Measurements from ENCODE around the gene LRIT2.

LRIT2 gene, protein sequence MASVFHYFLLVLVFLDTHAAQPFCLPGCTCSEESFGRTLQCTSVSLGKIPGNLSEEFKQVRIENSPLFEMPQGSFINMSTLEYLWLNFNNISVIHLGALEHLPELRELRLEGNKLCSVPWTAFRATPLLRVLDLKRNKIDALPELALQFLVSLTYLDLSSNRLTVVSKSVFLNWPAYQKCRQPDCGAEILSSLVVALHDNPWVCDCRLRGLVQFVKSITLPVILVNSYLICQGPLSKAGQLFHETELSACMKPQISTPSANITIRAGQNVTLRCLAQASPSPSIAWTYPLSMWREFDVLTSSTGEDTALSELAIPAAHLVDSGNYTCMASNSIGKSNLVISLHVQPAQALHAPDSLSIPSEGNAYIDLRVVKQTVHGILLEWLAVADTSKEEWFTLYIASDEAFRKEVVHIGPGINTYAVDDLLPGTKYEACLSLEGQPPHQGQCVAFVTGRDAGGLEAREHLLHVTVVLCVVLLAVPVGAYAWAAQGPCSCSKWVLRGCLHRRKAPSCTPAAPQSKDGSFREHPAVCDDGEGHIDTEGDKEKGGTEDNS

DNA sequence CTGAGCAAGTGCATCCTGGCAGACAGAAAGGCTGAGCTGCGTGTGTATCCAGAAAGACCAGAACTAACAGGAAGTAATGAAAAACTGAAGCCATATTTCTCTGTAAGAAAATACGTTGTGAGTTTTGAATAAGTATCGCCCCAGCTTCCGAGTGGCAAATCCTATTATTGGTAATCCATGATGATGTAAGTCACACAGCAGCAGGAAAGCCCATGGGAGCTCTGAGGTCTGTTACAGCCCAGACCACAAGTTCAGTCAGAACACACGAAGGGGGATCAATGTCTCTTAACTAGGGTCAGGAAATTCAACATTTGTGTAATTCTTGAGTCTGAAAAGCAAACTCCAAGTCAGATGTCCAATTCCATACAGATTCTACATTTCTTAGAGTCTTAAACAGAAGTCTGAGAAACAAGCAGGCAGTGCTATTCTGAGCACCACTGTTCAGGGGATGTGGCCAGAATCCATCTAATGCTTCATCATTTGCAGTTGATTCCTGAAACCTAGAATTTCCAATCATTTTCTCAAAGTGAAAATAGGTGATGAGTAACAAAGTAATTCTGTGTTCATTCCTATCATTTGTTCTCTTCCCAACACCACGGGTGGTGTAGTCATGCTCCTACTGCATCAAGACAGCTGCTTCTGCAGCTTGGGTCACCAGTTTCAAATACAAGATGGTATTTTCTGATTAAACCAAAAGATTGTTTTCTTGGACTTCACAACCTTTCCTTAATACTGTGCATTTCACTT, at the start of gene LRIT2:
LRIT2 (minus strand) TSS at position 118 of the 747 bp plus-strand sequence; CDS start at position 94, 24 bp downstream.
- no peak for DNase-seq

DNA sequence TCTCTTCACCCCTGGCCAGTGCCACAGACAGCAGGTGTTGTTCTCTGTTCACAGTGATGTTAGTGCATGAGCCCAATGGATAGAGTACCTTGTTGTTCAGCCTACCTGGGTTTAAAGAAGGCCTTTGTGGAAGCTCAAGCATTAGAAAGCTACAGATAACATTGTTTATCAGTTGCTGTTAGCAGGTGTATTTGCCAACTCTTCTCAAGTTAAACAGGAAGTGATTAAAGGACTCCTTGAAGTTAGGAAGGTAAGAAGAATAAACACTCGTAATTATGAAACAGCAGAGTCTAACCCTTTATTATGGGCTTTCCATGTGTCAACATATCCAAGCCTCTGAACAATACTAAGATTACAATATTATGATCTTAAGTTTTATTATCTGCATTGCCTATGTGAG, 45.4 kb upstream of the LRIT2 start:
- DNase-seq = no peak

DNA sequence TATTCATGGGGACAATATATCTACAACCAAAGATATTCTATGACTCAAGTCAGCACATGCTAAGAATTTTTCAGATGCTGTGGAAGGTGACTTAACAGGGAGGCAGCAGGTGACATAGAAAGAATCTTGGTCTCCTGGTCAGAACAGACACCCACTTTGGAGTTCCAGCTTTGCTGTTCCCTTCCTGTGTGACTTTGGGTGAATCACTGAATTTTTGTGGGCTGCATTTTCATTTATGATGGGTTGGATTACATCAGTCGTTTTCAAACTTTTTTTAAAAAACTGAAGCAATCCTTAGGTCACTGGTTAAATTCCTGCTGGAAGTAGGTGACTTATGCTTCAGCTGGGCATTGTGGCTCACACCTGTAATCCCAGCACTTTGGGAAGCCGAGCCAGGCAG, 44.4 kb upstream of the LRIT2 start:
- peak in 2 of 3 donors; percentile 3 to 31 for DNase-seq

DNA sequence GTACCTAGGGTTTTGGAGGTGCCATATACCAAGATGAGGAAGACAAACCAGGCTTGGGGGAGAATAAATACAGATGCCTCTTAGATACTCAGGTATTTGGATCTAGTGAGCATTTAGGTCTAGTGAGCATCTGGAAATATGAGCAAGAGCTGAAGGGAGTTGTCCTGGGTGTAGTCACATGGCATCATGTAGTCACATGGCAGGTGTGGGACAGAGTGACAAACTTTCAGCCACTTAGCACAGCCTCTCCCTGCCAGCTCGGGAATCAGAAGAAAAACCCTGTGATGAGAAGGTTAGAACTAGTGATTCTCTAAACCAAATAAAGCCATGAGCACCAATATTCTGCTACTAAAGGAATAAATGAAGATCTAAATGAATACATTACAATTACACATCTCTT, 43.8 kb upstream of the LRIT2 start:
- DNase-seq = no peak

DNA sequence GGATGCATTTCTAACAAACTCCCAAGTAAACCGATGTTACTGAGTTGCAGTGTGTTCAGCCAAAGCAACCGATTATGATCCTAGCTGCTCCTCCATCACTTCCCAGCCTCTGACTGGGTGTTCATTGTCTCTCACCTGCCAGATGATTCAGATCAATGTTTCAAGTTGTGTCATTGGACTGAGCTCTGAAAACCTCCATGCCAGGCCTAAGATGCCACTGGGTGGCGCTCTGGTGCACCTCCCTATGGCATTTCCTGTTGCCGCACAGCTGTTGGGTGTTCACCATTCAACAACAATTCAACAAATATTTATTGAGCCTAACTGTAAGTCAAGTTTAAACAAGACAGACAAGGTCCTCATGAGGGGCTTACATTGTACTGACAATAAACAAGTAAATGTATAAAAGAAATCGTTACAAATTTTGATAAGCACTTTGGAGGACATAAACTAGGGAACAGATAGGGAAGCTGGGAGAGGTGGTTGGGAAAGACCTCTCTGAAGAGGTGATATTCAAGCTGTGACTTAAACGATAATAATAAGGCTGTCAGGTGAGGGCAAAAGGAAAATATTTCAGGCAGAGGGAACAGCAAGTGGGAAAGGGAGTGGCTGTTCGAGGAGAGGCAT, 42.3 kb upstream of the LRIT2 start:
- DNase-seq = peak; percentile 54 to 73 (median 62)

DNA sequence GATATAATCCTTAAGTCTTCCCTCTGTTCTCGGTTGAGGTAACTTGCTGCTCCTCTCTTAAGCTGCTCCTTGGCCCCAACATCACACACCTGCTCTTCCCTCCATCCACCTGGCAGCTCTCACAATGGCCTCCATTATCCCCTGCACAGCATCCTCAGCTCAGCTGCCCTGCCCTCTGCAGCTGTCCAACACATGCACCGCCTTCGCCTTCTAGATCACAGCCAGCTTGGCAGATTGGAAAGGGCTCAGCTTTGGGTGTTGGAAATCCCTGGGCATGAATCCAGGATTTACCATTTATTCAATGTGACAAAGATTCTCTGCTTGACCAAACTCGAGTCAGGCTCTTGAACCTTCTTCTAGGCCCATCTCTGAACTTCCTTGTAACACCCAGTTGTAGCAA, 40.1 kb upstream of the LRIT2 start:
- DNase-seq = no peak

DNA sequence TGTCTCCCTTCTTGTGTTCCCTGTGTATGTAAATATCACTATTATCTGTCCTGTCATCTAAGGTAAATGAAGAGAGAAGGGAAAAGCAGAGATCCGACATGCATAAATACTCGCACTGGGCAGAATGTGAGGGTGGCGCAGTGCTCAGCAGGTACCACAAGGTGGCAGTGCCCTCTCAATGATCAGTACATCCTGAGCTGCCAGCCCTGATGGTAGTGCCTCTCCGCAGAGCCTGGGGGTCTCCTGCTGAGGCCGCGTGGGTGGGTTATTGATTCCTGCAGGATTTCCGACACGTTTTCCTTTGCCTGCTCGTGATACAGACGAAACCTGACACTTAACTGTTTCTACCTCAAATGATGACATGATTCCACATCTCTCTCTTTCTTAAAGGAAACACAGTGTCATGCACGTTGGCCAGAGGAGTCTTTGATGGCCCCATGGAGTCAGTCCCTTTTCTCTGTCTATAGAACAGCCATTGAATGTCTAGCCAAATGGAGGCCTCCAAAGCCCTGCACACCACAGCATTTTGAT, 39.3 kb upstream of the LRIT2 start:
- peak; percentile 63 to 74 (median 68) for DNase-seq

DNA sequence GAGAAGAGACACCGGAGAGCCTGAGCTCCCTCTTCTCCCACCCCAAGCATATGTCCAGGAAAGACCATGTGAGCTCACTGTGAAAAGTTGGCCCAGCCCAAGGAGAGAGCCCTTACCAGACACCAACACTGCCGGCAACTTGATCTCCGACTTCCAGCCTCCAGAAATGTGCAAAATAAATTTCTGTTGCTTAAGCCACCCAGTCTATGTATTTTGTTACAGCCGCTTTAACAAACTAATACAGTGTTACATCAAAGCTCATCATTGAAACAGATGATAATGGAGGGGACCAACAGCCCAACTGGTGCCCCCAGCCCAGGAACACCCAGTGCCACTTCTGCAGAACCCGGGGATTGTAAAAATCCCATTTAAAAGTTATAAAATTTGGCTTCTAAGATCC, 38.4 kb upstream of the LRIT2 start:
- no peak for DNase-seq

DNA sequence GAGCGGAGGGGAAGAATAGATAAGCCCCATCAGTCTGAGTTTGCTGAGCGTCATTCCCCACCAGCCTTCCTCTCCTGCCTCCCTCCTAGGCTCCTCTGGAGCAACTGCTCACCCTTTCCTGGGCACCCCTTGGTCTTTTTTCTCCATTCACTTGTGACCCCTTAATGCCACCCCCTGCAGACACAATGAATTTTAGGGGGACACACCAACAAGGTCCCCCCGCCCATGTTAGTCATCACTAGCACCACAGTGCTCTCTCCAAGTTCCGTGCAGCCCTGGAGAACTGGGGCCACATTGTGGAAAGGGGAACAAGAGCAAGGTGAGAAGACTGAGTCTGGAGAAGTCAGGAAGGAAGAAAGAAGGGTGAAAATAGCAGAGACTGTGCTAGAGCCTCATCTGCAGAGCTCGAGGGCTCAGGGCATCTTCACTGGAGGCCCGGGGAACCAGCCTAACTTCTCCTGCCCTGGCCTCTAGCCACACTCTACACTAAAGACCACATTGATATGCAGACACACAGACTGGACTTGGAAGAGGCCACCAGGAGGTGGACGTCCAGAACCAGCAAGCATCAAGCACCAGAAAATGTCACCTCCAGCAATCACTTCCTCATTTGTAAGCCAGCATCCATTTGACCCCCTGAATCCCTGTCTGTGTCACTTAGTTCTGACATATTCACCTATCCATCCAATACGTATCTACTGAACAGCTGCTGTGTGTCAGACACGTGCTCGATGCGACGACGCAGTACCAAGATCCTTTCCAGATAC, 37.0 kb upstream of the LRIT2 start:
- no peak for DNase-seq

DNA sequence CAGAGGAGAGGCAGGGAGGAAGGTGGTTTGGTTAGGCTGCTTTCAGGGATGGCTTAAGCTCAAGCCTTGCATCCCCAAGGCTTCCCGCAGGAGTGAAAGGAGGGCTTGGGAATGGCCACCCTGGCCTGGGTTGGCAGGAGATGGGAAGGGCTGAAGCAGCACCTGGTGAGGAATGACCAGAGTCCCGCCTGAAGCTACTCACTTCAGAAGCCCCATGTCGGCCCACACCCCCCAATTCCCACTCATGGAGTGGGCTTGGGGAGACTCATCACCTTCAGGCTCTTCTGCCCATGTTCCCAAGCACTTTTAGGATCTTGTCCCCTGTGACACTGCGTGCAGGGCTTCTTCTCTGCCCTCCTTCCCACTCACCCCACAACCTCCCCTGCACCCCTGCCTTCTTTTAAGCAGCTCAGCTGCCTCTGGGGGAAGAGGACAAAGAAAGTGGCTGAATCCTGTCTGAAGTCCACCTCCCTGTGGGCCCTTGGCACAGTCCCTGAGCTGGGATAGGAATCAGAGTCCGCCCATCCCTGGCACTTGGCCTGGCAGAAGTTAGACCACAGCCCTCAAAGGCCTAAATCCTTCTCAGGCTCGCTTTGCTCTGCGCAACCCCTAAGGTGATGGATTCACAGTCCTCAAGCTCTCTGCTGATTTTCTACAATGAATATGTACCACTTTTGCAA, 36.0 kb upstream of the LRIT2 start:
- no peak for DNase-seq

DNA sequence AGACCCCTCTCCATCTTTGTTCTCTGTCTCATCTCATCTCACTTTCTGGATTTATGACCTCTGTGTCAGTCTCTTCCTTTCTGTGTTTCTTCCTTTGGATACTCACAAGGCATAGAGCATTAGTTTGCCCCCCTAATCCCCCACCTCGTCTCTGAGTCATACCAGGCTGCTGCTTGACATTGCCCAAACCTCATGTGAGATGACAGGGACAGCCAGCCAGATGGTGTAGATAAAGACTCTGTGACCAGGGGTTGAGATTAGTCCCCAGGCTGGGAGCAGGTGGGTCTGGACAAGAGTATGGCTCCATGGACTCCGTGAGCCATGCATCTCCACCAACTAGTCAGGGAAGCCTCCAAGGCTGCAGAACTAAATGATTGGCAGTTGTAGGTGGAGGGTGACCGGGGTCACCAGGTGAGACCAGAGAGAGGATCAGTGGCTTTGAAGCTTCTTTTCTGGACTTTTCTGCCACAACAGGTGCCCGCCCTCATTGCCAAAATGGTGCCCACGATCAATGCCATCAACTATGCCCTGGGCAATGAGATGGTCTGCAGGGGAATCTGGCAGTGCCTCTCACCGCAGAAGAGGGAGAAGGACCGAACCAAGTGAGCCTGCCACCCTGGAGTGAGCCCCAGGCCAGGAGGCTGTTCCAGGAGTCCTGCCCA, 32.8 kb upstream of the LRIT2 start:
- no peak for DNase-seq

DNA sequence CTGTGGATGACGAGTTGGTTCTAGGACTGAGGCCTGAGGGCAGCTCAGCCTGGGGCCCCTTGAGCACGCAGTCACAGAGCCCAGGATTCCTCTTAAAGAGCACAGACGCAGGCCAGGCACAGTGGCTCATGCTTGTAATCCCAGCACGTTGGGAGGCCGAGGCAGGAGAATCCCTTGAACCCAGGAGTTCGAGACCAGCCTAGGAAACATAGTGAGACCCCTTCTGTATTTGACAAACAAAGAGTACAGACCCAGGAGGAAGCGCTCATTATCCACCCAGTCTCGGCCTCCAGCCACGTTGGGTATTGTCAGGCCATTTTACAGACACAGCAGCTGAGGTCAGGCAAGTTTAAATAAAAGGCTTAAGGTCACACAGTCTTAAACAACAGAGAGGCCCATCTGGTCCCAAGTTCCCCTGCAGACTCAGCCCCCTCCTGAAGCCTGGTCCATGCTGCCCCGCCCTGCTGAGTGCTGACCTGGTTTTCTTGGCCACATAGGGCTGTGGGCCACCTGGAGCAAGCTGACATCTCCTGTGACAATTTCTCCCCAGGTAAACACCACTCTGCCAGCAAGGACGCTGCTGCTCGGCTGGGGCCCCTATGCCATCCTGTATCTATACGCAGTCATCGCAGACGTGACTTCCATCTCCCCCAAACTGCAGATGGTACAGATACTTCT, 32.1 kb upstream of the LRIT2 start:
- DNase-seq = no peak

DNA sequence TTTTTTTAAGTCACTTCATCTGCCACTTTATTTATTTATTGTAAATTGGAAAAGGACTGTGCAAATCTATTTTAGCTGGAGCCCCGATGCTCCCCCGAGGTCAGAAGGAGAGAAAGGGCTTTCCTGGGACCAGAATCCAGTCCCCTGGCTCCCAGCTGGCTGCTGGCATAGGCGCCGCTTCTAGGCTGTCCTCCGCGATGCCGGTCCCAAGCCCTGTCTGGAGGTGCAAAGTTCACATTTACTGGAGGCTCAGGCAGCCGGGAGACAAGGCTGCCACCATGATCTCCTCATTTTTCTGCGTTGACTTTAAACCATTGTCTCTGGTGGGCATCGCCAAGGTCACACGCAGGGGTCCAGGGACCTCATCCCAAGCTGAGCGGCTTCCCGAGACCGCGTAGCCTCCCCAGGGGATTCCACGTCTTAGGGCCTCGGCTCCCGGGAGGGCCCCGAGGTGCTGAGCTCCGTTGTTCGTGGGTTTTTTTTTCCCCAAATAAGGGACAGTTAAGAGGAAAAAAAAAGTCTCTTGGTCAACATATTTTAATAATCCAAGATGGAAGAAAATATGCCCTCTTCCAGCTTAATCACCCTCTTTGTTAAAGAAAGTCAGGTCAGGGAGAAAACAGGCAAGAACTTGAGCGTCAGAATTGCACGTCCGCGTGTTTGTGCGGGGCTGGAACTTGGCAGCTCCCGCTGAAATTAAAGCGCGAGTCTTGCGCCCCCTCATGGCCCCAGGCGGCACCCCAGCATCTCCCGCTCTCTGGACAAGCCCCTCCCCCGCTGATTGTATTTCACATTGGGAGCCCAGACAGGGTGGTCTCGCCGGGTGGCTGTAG, 31.4 kb upstream of the LRIT2 start:
- DNase-seq = peak; percentile 37 to 50 (median 43)

DNA sequence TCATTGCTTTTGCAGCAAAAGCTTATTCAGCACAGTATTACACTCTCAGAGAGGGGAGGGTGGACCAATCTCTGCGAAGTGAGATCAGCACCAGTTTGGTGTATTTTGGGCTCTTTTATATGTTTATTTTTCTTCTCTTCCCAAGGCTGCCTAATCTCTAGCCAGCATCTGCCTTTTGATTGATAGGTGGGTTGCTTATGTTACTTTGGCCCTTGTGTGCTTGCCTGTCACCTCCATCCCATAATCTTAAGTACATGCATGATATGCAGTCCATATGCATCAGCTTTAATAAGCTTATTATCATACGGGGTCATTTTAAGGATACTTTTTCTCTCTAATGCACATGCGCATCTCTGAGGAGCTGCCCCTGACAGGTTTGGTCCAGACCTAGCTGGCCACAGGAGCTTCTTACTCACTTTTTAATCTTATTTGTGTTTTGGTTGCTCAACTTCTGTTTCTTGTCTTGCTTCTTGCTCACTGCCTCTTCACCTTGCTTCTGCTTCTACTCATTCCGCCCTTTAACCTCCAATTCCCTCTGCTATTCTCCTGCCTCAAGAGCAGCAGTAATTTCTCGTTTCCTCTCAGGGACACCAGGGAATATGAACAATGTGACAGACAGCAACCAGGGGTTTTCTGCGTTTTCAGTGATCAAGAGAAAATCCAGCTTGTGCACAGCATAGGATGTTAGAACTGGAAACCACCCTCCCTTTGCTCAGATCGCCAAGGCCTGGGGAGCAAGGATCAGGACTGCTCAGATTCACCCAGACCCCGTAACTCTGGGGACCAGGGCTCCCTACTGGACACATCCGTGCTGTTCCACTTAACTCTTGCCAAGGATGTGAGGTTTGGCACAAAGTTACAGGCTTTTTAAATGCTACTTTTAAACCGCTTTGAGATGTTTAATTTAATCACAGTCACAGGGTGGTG, 29.5 kb upstream of the LRIT2 start:
- no peak for DNase-seq

DNA sequence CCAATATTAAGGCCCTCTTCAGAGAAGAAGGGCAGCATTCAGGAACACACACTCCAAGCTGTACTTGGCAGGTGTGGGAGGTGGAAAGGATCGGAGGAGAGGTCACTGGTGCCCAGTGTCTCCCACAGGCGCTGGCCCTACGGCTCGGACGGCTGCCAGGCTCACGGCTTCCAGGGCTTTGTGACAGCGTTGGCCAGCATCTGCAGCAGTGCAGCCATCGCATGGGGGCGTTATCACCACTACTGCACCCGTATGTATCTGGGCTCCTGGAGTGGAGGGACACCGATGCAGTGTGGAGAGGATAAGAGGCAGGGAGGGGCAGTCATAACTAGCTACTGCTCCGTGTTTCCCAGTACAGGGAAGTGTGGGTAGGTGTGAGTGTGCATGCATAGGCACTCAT, 23.4 kb upstream of the LRIT2 start:
- DNase-seq = no peak

DNA sequence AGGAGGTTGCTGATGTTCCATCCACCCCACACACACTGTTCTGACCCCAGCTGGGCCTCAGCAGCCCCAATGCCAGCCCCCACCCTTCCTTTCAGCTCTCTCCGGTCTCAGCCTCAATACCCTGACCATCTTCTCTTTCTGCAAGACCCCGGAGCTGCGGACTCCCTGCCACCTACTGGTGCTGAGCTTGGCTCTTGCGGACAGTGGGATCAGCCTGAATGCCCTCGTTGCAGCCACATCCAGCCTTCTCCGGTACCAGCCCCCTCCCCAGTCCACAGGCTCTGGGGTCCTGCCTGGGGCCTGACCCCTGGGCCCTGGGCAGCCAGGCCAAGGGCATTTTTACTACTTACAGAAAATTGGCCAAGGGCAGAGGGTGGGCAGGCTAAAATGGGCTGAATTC, 22.2 kb upstream of the LRIT2 start:
- DNase-seq = no peak

DNA sequence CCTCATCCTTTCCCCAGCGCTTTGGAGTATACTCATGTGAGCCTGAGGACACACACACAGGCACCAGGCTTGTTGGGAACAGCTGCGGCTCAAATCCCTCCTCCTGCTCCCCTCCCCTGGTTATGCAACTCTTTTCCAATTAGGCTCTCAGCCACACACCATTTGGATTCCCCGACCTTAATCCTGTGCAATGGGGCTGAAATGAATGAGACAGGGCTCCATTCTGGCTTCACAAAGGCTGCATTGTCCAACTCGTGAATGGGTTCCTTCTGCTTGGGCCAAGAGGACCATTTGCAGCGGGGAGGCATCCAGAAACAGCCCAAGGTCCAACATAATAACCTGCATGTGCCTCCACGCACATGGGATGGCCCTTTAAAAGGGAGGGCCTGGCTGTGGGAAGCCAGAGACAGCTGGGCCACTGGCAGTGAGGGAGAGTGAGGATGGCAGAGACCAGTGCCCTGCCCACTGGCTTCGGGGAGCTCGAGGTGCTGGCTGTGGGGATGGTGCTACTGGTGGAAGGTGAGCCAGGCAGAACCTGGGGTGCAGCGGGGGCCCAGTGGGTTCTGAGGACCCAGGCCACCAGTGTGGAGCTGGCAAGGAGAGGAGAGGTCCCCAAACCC, 19.4 kb upstream of the LRIT2 start, which contains the start of gene RGR:
RGR (plus strand) TSS at position 403 of the 620 bp plus-strand sequence; CDS start at position 441, 38 bp downstream.
- no peak for DNase-seq

DNA sequence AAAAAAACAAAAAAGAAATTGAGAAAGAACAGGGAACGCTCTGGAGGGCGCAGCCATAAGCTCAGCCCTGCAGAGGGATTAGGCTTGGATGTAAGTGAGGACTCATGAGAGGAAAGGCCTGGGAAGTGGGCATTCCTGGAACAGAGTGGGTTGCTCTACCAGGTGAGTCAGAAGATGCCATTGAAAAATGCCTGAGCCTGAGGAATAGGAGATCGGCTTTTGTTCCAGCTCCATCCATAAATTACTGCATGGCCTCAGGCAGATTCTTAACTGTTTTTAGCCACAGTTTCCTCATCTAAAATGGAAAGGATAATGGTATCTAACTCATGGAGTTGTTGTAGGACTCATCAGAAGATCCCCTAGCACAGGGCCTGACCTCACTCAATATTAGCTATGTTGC, 18.4 kb upstream of the LRIT2 start:
- no peak for DNase-seq

Measured in suppressor macrophage treated with lipopolysaccharide for 1 hour (primary cell).